Neural progenitor cell (in vitro differentiated cells): ENCODE measurements around the gene ITLN1.

Experiments
- EZH2 ChIP-seq: fragments of 200-600 bp; sonication (generic); IDR thresholded peaks from 2 replicates; pipeline ENCODE4 v1.6.1; 2017; ENCODE audit warnings: antibody characterized with exemption, mild to moderate bottlenecking, moderate library complexity
- EZH2phosphoT487 ChIP-seq: fragments of 200-600 bp; sonication (generic); IDR thresholded peaks from 2 replicates; pipeline ENCODE4 v1.6.1; 2017; ENCODE audit warnings: antibody characterized with exemption
- TF ChIP-seq, protein P1 (sequence below): fragments of 200-600 bp; sonication (generic); IDR thresholded peaks from 2 replicates; pipeline ENCODE4 v1.5.1; 2017; ENCODE audit warnings: antibody characterized with exemption, mild to moderate bottlenecking

DNA sequence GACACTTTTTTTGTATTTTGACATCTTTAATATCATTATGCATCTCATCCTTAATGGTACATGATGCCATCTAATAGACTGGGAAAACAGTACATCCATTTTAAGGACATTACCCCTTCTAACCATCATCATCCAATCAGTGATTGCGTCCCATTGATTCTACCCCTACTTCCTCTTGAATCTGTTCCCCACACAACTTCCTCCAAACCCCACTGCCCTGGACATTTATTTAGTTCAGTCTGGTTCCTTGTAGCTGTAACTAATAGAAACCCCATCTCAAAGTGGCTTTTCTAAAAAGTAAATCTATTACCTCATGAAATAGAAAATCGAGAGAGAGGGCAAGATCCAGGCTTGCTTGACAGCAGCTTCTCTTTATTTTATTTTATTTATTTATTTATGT lies 2.1 kb upstream of the ITLN1 start:
- TF ChIP-seq EZH2phosphoT487: no peak
- TF ChIP-seq, protein P1, sequence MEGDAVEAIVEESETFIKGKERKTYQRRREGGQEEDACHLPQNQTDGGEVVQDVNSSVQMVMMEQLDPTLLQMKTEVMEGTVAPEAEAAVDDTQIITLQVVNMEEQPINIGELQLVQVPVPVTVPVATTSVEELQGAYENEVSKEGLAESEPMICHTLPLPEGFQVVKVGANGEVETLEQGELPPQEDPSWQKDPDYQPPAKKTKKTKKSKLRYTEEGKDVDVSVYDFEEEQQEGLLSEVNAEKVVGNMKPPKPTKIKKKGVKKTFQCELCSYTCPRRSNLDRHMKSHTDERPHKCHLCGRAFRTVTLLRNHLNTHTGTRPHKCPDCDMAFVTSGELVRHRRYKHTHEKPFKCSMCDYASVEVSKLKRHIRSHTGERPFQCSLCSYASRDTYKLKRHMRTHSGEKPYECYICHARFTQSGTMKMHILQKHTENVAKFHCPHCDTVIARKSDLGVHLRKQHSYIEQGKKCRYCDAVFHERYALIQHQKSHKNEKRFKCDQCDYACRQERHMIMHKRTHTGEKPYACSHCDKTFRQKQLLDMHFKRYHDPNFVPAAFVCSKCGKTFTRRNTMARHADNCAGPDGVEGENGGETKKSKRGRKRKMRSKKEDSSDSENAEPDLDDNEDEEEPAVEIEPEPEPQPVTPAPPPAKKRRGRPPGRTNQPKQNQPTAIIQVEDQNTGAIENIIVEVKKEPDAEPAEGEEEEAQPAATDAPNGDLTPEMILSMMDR: no peak
- no peak for TF ChIP-seq EZH2
